22Rv1 (cell line): ENCODE results near the gene CDK12.

ENCODE experiments used
- H3K27ac ChIP-seq: fragments of 450-650 bp; 2 replicates; pipeline ENCODE4 v1.5.1; 2017
- ZFX ChIP-seq: fragments of 450-650 bp; IDR thresholded peaks from 2 replicates; pipeline ENCODE4 v1.6.1; 2017; ENCODE audit warnings: antibody characterized with exemption, borderline replicate concordance
- TF ChIP-seq, protein P1 (sequence below): fragments of 450-650 bp; IDR thresholded peaks from 2 replicates; pipeline ENCODE4 v1.5.1; 2017; ENCODE audit warnings: mild to moderate bottlenecking

The CDK12 gene

DNA sequence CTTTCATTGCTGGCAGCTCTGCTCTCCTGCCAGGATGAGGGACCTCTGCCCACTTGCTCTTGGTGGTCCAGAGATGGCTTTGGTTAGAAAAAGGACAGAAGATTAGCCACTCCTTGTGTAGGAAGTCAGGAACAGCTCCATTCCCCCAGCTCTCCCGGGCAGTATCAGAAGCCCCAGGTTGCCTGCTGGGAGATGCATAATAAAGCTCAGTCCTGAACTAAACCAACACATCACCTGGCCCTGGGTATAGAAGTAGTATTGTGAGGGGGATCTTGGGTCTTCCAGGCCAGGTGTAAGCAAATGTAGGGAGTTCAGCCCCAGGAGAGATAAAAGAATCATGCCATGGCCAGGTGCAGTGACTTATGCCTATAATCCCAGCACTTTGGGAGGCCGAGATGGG lies 94.1 kb downstream of the CDK12 start:
- TF ChIP-seq, protein P1, sequence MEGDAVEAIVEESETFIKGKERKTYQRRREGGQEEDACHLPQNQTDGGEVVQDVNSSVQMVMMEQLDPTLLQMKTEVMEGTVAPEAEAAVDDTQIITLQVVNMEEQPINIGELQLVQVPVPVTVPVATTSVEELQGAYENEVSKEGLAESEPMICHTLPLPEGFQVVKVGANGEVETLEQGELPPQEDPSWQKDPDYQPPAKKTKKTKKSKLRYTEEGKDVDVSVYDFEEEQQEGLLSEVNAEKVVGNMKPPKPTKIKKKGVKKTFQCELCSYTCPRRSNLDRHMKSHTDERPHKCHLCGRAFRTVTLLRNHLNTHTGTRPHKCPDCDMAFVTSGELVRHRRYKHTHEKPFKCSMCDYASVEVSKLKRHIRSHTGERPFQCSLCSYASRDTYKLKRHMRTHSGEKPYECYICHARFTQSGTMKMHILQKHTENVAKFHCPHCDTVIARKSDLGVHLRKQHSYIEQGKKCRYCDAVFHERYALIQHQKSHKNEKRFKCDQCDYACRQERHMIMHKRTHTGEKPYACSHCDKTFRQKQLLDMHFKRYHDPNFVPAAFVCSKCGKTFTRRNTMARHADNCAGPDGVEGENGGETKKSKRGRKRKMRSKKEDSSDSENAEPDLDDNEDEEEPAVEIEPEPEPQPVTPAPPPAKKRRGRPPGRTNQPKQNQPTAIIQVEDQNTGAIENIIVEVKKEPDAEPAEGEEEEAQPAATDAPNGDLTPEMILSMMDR: no peak
- TF ChIP-seq ZFX: no peak
- H3K27ac ChIP-seq: no peak overlapping the region

DNA sequence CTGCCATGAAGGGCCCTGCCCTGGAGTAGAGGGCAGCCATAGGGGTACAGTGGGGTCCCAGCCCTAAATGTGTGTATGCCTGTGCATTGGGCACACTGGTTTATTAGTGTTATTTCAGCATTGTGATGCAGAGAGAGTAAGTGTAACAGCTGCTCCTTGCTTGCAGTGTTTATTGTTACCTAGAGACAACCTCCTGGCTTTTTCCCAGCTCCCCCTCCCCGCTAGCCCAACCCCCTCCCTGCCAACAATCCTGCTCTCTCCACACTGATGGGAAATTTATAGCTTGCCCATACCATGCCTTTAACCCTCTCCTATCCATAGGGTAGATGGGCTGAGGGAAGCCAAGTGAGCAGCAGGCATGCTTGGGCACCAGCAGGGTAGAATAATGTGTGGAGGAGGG lies 95.1 kb downstream of the CDK12 start:
- no peak overlapping the region for H3K27ac ChIP-seq
- TF ChIP-seq ZFX: no peak
- TF ChIP-seq, protein P1: no peak

DNA sequence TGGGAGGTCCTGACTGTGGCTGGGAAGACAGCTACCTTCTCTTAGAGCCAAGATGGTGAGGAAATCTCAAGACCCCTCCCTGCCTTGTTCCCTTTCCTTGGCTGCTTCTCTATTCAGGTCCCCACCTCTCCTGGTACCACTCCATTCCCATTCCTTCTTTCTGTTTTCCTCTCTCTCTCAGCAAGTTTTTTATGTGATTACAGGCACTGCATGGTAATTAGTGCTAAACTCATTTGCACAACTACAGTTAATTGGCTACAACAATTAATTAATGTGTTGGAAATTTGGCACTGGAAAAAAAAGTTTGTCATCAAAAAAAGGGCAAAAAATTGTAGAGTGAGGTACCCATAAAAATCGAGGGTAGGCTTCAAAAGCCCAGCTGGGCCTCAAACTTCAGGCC lies 101.1 kb downstream of the CDK12 start:
- TF ChIP-seq, protein P1: no peak

DNA sequence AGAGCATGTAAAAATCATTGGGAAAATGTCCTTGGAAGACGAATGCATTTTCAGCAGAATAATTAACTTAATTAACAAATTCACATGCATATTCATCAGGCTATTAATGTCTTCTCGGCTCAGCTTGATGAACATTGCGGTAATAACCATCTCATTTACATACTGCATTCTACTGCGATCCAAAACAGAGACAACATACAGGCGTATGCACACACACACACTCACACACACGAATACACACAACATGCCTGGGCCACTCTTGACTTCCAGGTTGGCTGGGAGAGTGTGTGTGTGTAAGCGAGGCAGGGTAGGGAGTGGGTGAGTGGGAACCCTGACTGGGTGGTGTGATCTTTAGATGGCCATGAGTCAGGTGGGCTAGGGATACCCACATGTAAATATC lies 101.7 kb downstream of the CDK12 start:
- TF ChIP-seq ZFX: no peak
- TF ChIP-seq, protein P1: no peak
- no peak overlapping the region for H3K27ac ChIP-seq

More for the DNA sequence above, 101.1 kb downstream of the CDK12 start:
- H3K27ac ChIP-seq: no peak overlapping the region

DNA sequence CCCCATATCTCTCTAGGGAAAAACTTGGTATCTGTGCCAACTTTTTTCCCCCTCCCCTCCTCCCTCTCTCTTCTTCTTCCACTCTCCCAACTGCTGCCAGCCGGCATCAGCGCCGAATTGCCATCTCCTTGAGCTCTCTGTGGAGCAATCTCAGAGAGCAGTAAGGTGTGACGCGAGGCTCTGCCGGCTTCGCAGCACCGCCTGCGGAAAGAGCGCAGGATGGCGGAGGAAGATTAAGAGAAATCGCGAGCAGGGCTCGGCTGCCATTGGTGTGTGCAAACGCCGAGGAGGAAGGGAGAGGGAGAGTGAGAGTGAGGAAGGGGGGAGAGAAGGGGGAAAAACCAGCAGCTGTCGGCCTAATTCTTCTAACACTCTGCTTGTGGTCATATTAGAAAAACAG lies 102.2 kb downstream of the CDK12 start:
- no peak overlapping the region for H3K27ac ChIP-seq
- no peak for TF ChIP-seq ZFX
- TF ChIP-seq, protein P1: no peak

DNA sequence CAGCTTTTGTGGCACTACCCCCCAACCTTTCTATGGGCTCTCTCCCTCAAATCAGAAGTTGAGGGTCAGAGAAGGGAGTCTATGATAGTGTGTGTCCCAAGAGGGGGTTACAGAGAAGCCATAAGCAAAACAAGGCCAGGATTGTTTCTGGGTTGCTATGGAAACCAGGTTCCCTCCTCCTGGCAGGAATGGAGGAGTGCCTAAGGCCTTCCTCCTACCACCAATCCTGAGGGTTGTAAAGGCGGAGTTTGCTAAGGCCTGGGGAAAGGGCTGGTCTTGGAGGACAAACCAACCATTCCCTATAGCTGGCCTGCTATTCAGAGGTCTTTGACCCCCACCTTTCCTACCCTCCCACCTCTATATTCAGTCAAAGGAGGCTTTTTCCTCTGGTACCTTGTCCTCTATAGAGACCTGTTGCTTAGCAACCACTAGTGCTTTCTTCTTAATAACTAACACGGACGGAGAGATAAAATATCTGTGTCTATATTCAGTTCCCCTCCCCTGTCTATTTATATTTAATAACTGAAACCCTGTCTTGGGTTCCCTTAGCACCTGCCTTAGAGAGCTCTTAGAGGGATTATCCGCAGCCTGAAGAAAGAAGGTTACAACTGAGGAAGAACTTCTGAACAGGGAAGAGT lies 103.0 kb downstream of the CDK12 start:
- no peak for TF ChIP-seq ZFX
- TF ChIP-seq, protein P1: no peak
- H3K27ac ChIP-seq: no peak overlapping the region

DNA sequence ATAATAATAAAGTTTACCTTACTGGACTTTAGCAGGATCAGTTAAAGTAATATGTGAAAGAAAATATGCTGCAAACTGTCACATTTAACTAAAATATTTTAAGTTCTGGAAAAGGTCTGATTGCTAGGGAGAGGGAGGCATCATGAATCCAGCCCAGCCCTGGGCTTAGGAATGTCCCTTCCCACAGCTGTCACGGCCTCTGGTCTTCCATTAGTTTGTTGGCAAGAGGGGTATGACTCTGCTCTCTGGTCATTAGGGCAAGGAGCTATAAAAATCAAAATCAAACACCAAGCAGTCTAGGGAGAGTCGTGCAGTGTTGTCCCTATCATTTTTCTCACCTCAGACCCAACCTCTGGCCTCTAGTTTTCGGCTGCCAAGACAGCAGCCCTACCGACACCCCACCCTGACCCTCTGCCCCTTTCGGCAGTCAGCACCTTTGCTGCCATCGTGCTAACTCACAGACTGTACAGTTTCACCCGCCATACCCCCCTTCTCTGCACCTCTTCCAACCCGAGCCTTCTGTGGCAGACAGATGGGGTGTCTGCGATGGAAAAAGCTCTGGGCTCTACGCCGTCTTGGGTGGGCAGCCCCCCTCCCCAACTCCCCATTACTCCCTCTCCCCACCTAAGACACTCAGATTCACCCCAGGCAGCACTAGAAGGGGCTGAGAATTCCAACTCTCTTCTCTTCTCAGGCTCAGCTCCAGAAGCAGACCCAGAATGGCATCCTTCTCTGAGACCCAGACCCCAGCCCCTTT lies 105.0 kb downstream of the CDK12 start:
- no peak for TF ChIP-seq ZFX
- H3K27ac ChIP-seq: no peak overlapping the region
